ENCODE measurements around the gene MTERF4. TPM values are rescaled to one million over a fixed set of nuclear protein-coding genes. Genes with fewer than 3 reads are reported as not detected.

MTERF4 gene
- total and polyA plus RNA-seq, 2 of the 8 experiments (the other 6 are each of a cell fraction or from before 2014, with no cell fraction given): 25.9 to 28.5 TPM

DNA sequence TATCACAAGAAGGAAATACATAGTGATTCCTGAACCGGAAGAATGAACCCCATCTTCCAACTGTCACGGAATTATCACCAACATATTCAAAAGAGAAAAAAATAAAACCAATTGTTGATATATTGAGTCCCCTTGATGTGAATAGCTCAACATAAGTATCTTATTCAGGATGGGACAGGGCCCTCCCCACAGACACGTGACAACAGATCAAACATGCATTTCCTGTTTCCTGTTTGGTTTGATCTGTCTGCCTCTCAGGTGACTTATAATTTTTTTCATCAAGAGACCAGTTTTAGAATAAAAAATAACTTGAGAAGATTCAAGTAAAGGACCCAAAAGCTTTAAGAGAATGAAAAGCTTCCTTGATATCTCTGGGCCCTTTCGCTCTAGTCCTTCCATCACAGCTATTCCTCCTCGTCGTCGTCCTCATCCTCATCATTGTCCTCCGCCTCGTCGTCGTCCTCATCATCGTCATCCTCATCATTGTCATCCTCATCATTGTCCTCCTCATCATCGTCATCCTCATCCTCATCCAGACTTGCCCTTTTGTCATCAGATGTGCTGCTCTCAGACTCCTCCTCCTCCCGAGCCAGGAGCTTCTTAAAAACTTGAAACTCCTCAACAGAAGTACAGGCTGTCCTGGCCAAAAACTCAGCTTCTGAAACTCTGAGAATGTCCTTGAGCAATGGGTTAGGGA is 6.3 kb downstream of the MTERF4 start:
- no peak overlapping the region for H3K27ac ChIP-seq (ENCODE audit: low read depth, low read length)
- H3K23me2 ChIP-seq (ENCODE audit: low read depth, low read length): no peaks in the 10 kb centered on the region
- no peak overlapping the region for H2BK12ac ChIP-seq (ENCODE audit: low read depth, low read length)
- H3K4ac ChIP-seq (replicated peaks; ENCODE audit: insufficient read length, low read depth, low read length): no peak overlapping the region
- no peak for DNase-seq (ENCODE audit: low read depth in 1 of 2, low spot score in 2 of 2)
- H4K91ac ChIP-seq (replicated peaks; ENCODE audit: insufficient read length, low read length): no peak overlapping the region
- no peak overlapping the region for H4K5ac ChIP-seq (ENCODE audit: insufficient read length, low read depth, low read length)
- peaks cover 15 to 39% (median 32%) of the 10 kb centered on the region in 4 experiments for H3K36me3 ChIP-seq (ENCODE audit: control insufficient read depth in 2 of 4, insufficient read depth in 4 of 4, low read length in 3 of 4)
- H3K14ac ChIP-seq (ENCODE audit: insufficient read length): no peak overlapping the region
- H3K4me1 ChIP-seq (replicated peaks in 1 of 4; ENCODE audit: control insufficient read depth in 3 of 4, insufficient read depth in 4 of 4, low read length in 3 of 4): peaks cover 0 to 12% (median 6%) of the 10 kb centered on the region in 4 experiments; a peak in 5 of 7 replicates
- peaks cover 2% of the 10 kb centered on the region; the same call in 1 of the 2 replicates for H3K79me1 ChIP-seq (ENCODE audit: low read depth, low read length)
- no peaks in the 10 kb centered on the region for H3K9me3 ChIP-seq (ENCODE audit: insufficient read depth in 2 of 2, low read depth in 1 of 2, low read length in 1 of 2)
- H3K4me2 ChIP-seq (ENCODE audit: insufficient read depth in 1 of 2, low read depth in 2 of 2, low read length in 2 of 2): no peak overlapping the region
- no peak overlapping the region for H3K56ac ChIP-seq (replicated peaks; ENCODE audit: insufficient read length, low read depth, low read length)
- no peak overlapping the region; the same call in 1 of the 2 replicates for H2AK5ac ChIP-seq (ENCODE audit: low read depth, low read length)
- peaks cover 0 to 25% of the 10 kb centered on the region in 2 experiments; a peak in 2 of 4 replicates for H3K79me2 ChIP-seq (ENCODE audit: control insufficient read depth in 1 of 2, insufficient read depth in 2 of 2, low read length in 2 of 2)
- no peak overlapping the region for H3K18ac ChIP-seq (ENCODE audit: extremely low read depth, low read length)
- no peak overlapping the region for H2BK15ac ChIP-seq (ENCODE audit: low read length)
- WGBS, 2 experiments (ENCODE audit: extremely low coverage in 1 of 2, insufficient coverage in 1 of 2, insufficient read length in 1 of 2, insufficient replicate concordance in 2 of 2, low coverage in 1 of 2, low lambda C conversion rate in 2 of 2, missing lambda C conversion rate in 1 of 2): 93 to 100% methylated on average over 9 to 14 of the region's 14 CpGs
- no peak overlapping the region; the same call in 1 of the 2 replicates for H2BK5ac ChIP-seq (ENCODE audit: low read depth, low read length)
- H3K23ac ChIP-seq (ENCODE audit: insufficient read length): no peak overlapping the region
- no peaks in the 10 kb centered on the region for H3K27me3 ChIP-seq (replicated peaks in 1 of 4; ENCODE audit: control insufficient read depth in 3 of 4, extremely low read depth in 1 of 4, insufficient read depth in 3 of 4, low read length in 3 of 4)
- ChIA-PET POLR2A (ENCODE audit: partially characterized antibody) (interaction anchor here (0.7 to 1.4 kb wide), 3 partner anchors 9 to 15 kb away, joined by 3 to 5 read pairs (median 4); no protein-coding TSS in a partner anchor), CTCF (ENCODE audit: partially characterized antibody) (interaction anchor here (0.9 kb wide), 1 partner anchor 18 kb away, joined by 3 read pairs; no protein-coding TSS in a partner anchor)
- H2BK120ac ChIP-seq (replicated peaks; ENCODE audit: low read depth, low read length): no peak overlapping the region
- peaks cover 0 to 9% of the 10 kb centered on the region in 2 experiments for H4K20me1 ChIP-seq (replicated peaks in 1 of 2; ENCODE audit: control insufficient read depth in 1 of 2, insufficient read depth in 2 of 2, low read length in 2 of 2)
- H2AFZ ChIP-seq (ENCODE audit: low read length): no peak overlapping the region
- no peak overlapping the region; a peak in 1 of 7 replicates for H3K9ac ChIP-seq (replicated peaks in 1 of 4; ENCODE audit: extremely low read depth in 1 of 4, low read depth in 3 of 4, low read length in 3 of 4)
- no peak overlapping the region for H2BK20ac ChIP-seq (ENCODE audit: low read length)
- FAIRE-seq: no peak
- no peak overlapping the region for H3K4me3 ChIP-seq (ENCODE audit: extremely low read depth in 1 of 4, insufficient read depth in 2 of 4, low read depth in 3 of 4, low read length in 4 of 4)
- no peak overlapping the region for H4K8ac ChIP-seq (ENCODE audit: extremely low read depth, insufficient read depth, low read length)
- TF ChIP-seq, protein P1, sequence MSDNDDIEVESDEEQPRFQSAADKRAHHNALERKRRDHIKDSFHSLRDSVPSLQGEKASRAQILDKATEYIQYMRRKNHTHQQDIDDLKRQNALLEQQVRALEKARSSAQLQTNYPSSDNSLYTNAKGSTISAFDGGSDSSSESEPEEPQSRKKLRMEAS (IDR thresholded peaks at IDR 0.05): no peak
- TF ChIP-seq HDAC2 (IDR thresholded peaks at IDR 0.05; ENCODE audit: borderline replicate concordance in 1 of 2, low read depth in 2 of 2, low read length in 2 of 2) (no peak), JUND (IDR thresholded peaks at IDR 0.05; ENCODE audit: low read length) (no peak), ASH2L (IDR thresholded peaks at IDR 0.05; ENCODE audit: low read length) (no peak), CEBPB (IDR thresholded peaks at IDR 0.05; ENCODE audit: low read depth, low read length) (no peak), POLR2A (IDR thresholded peaks at IDR 0.05; ENCODE audit: control extremely low read depth in 1 of 2, low read depth in 2 of 2, low read length in 2 of 2) (no peak), SP4 (IDR thresholded peaks at IDR 0.05; ENCODE audit: low read length) (no peak), GABPA (IDR thresholded peaks at IDR 0.05; ENCODE audit: borderline replicate concordance, insufficient read depth, low read length) (no peak), POU5F1 (IDR thresholded peaks at IDR 0.05; ENCODE audit: low read depth, low read length) (no peak), KDM1A (IDR thresholded peaks at IDR 0.05; ENCODE audit: borderline replicate concordance, low read length) (no peak), SIRT6 (IDR thresholded peaks at IDR 0.05; ENCODE audit: low read length) (no peak)
- TF ChIP-seq, protein P2, sequence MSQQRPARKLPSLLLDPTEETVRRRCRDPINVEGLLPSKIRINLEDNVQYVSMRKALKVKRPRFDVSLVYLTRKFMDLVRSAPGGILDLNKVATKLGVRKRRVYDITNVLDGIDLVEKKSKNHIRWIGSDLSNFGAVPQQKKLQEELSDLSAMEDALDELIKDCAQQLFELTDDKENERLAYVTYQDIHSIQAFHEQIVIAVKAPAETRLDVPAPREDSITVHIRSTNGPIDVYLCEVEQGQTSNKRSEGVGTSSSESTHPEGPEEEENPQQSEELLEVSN (IDR thresholded peaks at IDR 0.05): no peak

All from H1 (cell line).